A549 (cell line): Measurements from ENCODE around the gene OSGEPL1. TPM values are rescaled to one million over a fixed set of nuclear protein-coding genes. Genes with fewer than 3 reads are reported as not detected.

Experiments used
- ATAC-seq, 2 experiments: fragments of 200-7000 bp in 1 of 2; fragments of >200 bp in 1 of 2; cut with Nextera tagmentation in 1 of 2; cut with Tn5 transposase in 1 of 2; 3 replicates each; pipeline versions ENCODE4 v1.8.0 to v1.9.1; 2018 to 2020; ENCODE audit warnings: mild to moderate bottlenecking in 1 of 2, moderate library complexity in 1 of 2
- CTCF ChIA-PET: fragments of 300-600 bp; sonication (Branson Sonifier 250); formaldehyde crosslinking; extraction: SDS; loops from one replicate; lab custom pipeline; 2021; ENCODE audit warnings: antibody characterized with exemption, inconsistent platforms; lab: Yijun Ruan, JAX
- POLR2A ChIA-PET: fragments of 350-600 bp; formaldehyde crosslinking; extraction: SDS; loops from one replicate; lab custom pipeline; 2021; ENCODE audit warnings: antibody characterized with exemption, inconsistent platforms; lab: Yijun Ruan, JAX
- DNase-seq, 2 experiments: peaks; one replicate each; pipeline versions ENCODE4 v3.0.0 to v3.0.0-alpha.2; 2011 to 2016; ENCODE audit warnings: low read depth in 1 of 2, low spot score in 1 of 2
- FAIRE-seq: peaks from 2 replicates; lab custom pipeline; 2011; peaks lifted over from hg19 to GRCh38; lab: Jason Lieb, UNC
- H3K27ac ChIP-seq, 2 experiments: fragments of >200 bp; sonication (Bioruptor Twin); formaldehyde crosslinking; 3 replicates each; pipeline ENCODE4 v1.5.1; 2016 to 2017
- H3K4me1 ChIP-seq: fragments of >200 bp; sonication (Bioruptor Twin); formaldehyde crosslinking; 3 replicates; pipeline ENCODE4 v1.6.1; 2016
- H3K4me2 ChIP-seq: fragments of >200 bp; sonication (Bioruptor Twin); formaldehyde crosslinking; 3 replicates; pipeline ENCODE4 v1.6.1; 2016
- H3K4me3 ChIP-seq: fragments of >200 bp; sonication (Bioruptor Twin); formaldehyde crosslinking; 3 replicates; pipeline ENCODE4 v1.5.1; 2016
- H3K9me3 ChIP-seq: fragments of >200 bp; sonication (Bioruptor Twin); formaldehyde crosslinking; 3 replicates; pipeline ENCODE4 v1.6.1; 2016
- CBX2 ChIP-seq: fragments of 200-600 bp; sonication (generic); IDR thresholded peaks from 2 replicates; pipeline ENCODE4 v1.6.1; 2016; ENCODE audit warnings: low read depth, mild to moderate bottlenecking, borderline replicate concordance
- CEBPB ChIP-seq, 2 experiments: fragments of >200 bp in 1 of 2; sonication (Bioruptor Twin) in 1 of 2; formaldehyde crosslinking in 1 of 2; IDR thresholded peaks; 2 replicates each; pipeline ENCODE4 v1.6.1; 2012 to 2016
- CHD2 ChIP-seq: fragments of 150-350 bp; IDR thresholded peaks from 2 replicates; pipeline ENCODE4 v1.6.1; 2014; ENCODE audit warnings: low read length; ENCODE audit not compliant: partially characterized antibody
- ESRRA ChIP-seq: fragments of 150-350 bp; IDR thresholded peaks from 2 replicates; pipeline ENCODE4 v1.6.1; 2014; ENCODE audit warnings: mild to moderate bottlenecking, low read length, borderline replicate concordance
- FOSB ChIP-seq: fragments of 250-450 bp; sonication (Bioruptor Pico); IDR thresholded peaks from 2 replicates; pipeline ENCODE4 v1.5.0; 2020; ENCODE audit warnings: mild to moderate bottlenecking, moderate library complexity
- FOXS1 ChIP-seq: fragments of 250-450 bp; sonication (Bioruptor Pico); IDR thresholded peaks from 2 replicates; pipeline ENCODE4 v1.5.0; 2020; ENCODE audit warnings: mild to moderate bottlenecking, moderate library complexity
- GATA3 ChIP-seq: IDR thresholded peaks from 2 replicates; pipeline ENCODE4 v1.6.1; 2012; ENCODE audit warnings: borderline replicate concordance
- HOXB13 ChIP-seq: fragments of 250-450 bp; sonication (Bioruptor Pico); IDR thresholded peaks from 2 replicates; pipeline ENCODE4 v1.5.0; 2020; ENCODE audit warnings: low read depth, mild to moderate bottlenecking, moderate library complexity
- HOXB5 ChIP-seq: fragments of 250-450 bp; sonication (Bioruptor Pico); IDR thresholded peaks from 2 replicates; pipeline ENCODE4 v1.5.0; 2020; ENCODE audit warnings: mild to moderate bottlenecking, moderate library complexity
- JUNB ChIP-seq: fragments of >200 bp; sonication (Bioruptor Twin); formaldehyde crosslinking; IDR thresholded peaks from 2 replicates; pipeline ENCODE4 v1.6.1; 2016
- MAFK ChIP-seq: fragments of 450-650 bp; IDR thresholded peaks from 2 replicates; pipeline ENCODE4 v1.6.1; 2014; ENCODE audit not compliant: partially characterized antibody
- NR3C1 ChIP-seq: fragments of >200 bp; sonication (Bioruptor Twin); formaldehyde crosslinking; IDR thresholded peaks from 3 replicates; pipeline ENCODE4 v1.6.1; 2017
- PHF8 ChIP-seq: fragments of 200-600 bp; sonication (generic); IDR thresholded peaks from 2 replicates; pipeline ENCODE4 v1.6.1; 2016; ENCODE audit warnings: low read depth, mild to moderate bottlenecking, antibody characterized with exemption, moderate library complexity, borderline replicate concordance
- RAD21 ChIP-seq, 2 experiments: fragments of >200 bp in 1 of 2; sonication (Bioruptor Twin) in 1 of 2; formaldehyde crosslinking in 1 of 2; IDR thresholded peaks in 1 of 2; conservative IDR thresholded peaks in 1 of 2; 2 replicates in 1 of 2; 3 replicates in 1 of 2; pipeline ENCODE4 v1.6.1; 2012 to 2018; ENCODE audit warnings: inconsistent platforms in 1 of 2
- RCOR1 ChIP-seq: fragments of 150-350 bp; IDR thresholded peaks from 2 replicates; pipeline ENCODE4 v1.6.1; 2014; ENCODE audit warnings: antibody characterized with exemption, low read length, low read depth
- RFX5 ChIP-seq: fragments of 450-650 bp; IDR thresholded peaks from 2 replicates; pipeline ENCODE4 v1.7.1; 2014; ENCODE audit warnings: antibody characterized with exemption, mild to moderate bottlenecking, moderate library complexity
- RNF2 ChIP-seq: fragments of 200-600 bp; sonication (generic); IDR thresholded peaks from 2 replicates; pipeline ENCODE4 v1.6.1; 2016; ENCODE audit warnings: low read depth, mild to moderate bottlenecking, antibody characterized with exemption, moderate library complexity, borderline replicate concordance
- TFCP2L1 ChIP-seq: fragments of 250-450 bp; sonication (Bioruptor Pico); IDR thresholded peaks from 2 replicates; pipeline ENCODE4 v1.5.0; 2021; ENCODE audit warnings: mild to moderate bottlenecking
- ZFP36 ChIP-seq: fragments of 450-650 bp; IDR thresholded peaks from 2 replicates; pipeline ENCODE4 v1.6.1; 2014; ENCODE audit warnings: borderline replicate concordance; ENCODE audit not compliant: partially characterized antibody
- ZNF302 ChIP-seq: fragments of 250-450 bp; sonication (Bioruptor Pico); IDR thresholded peaks from 2 replicates; pipeline ENCODE4 v1.9.0; 2021; ENCODE audit warnings: inconsistent platforms, mild to moderate bottlenecking, moderate library complexity
- WGBS: methylation state at CpG from one replicate; pipeline ENCODE4 v1.1.6; 2017; ENCODE audit errors: missing lambda C conversion rate; 5-methylcytosine and 5-hydroxymethylcytosine counted together
- polyA plus RNA-seq, 4 experiments: library from polyadenylated mRNA; depleted of rRNA in 3 of 4; stranded (reverse); fragments of >200 nt; fragmentation: RNase III in 1 of 4; extraction: RNeasy Plus Mini Kit Qiagen cat#74134 plus additional on column Dnase treatment in 1 of 4; gene quantifications; 2 replicates in 3 of 4; 3 replicates in 1 of 4; pipeline ENCODE4 v1.2.3, GENCODE V29; 2011 to 2017
- TF ChIP-seq, protein P1 (sequence below): IDR thresholded peaks from 2 replicates; pipeline ENCODE4 v1.6.1; 2012; ENCODE audit warnings: low read depth, borderline replicate concordance
- TF ChIP-seq, protein P2 (sequence below): fragments of >200 bp; sonication (Bioruptor Twin); formaldehyde crosslinking; IDR thresholded peaks from 2 replicates; pipeline ENCODE4 v1.6.1; 2016
- TF ChIP-seq, protein P3 (sequence below): fragments of >200 bp; sonication (Bioruptor Twin); formaldehyde crosslinking; IDR thresholded peaks from 3 replicates; pipeline ENCODE4 v1.6.1; 2016
- TF ChIP-seq, protein P4 (sequence below): fragments of 250-450 bp; sonication (Bioruptor Pico); IDR thresholded peaks from 2 replicates; pipeline ENCODE4 v1.5.0; 2020; ENCODE audit warnings: low read depth, mild to moderate bottlenecking, moderate library complexity
- TF ChIP-seq, protein P5 (sequence below): fragments of 150-350 bp; IDR thresholded peaks from 2 replicates; pipeline ENCODE4 v1.6.1; 2014; ENCODE audit warnings: low read depth, mild to moderate bottlenecking, low read length

OSGEPL1 gene
- polyA plus RNA-seq, 2 of the 4 experiments (the other 2 are of a cell fraction), result 9.0 to 14.4 TPM

DNA sequence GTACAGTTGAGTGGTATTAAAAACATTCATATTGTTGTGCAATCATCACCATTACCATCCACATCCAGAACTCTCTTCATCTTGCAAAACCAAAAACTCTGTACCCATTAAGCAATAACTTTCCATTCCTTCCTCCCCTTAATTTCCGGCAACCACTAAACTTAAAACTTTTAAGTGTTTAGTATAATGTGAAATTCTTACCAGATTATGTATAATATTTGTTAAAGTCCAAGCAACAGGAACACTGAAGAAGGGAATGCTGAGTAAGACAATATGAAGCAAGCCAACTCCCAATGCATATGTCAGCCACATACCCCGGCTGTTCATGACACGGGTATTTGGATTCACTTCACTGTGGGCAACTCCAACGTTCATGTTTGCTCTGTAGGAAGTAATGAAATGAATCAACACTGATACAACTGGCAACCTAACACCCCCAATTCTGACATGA lies 19.7 kb upstream of the OSGEPL1 start (continued):
- TF ChIP-seq MAFK (peak; percentile 70), HOXB5 (no peak), TFCP2L1 (CRISPR knock-in tag) (no peak), RNF2 (no peak), ZNF302 (CRISPR knock-in tag) (no peak)

DNA sequence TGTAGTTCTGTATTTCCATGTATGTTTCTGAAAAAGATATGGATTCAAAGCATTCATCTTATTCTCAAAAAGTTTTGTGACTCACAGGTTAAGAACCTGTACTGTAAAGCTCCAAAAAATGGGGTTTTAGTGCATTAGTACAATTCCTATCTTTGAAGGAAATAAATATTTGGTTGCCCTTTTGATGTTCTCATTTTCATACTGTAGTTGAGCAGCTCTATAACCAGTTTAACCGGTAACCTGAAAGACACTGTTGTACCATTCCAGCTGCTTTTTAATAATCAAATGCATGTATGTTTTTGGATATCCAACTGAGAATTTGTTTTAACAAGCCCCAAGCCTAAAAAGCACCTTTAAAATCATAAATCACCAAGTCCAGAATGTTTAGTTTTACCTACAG lies 9.6 kb upstream of the OSGEPL1 start:
- H3K4me2 ChIP-seq, result no peak overlapping the region
- no peaks in the 10 kb centered on the region for H3K9me3 ChIP-seq
- TF ChIP-seq CEBPB (IDR thresholded peaks at IDR 0.05), result no peak
- TF ChIP-seq, protein P1, sequence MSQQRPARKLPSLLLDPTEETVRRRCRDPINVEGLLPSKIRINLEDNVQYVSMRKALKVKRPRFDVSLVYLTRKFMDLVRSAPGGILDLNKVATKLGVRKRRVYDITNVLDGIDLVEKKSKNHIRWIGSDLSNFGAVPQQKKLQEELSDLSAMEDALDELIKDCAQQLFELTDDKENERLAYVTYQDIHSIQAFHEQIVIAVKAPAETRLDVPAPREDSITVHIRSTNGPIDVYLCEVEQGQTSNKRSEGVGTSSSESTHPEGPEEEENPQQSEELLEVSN, result no peak
- no peak for TF ChIP-seq ZFP36
- no peak for TF ChIP-seq NR3C1
- no peak for TF ChIP-seq ESRRA
- TF ChIP-seq, protein P2, sequence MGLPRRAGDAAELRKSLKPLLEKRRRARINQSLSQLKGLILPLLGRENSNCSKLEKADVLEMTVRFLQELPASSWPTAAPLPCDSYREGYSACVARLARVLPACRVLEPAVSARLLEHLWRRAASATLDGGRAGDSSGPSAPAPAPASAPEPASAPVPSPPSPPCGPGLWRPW, result no peak
- TF ChIP-seq RAD21 (conservative IDR thresholded peaks at IDR 0.05 in 1 of 2, IDR thresholded peaks at IDR 0.05 in 1 of 2), result no peak
- no peak for TF ChIP-seq RFX5
- no peak for TF ChIP-seq GATA3
- no peak for TF ChIP-seq RCOR1
- no peak for TF ChIP-seq HOXB5
- no peak for TF ChIP-seq CHD2
- TF ChIP-seq JUNB, result no peak
- TF ChIP-seq, protein P3, sequence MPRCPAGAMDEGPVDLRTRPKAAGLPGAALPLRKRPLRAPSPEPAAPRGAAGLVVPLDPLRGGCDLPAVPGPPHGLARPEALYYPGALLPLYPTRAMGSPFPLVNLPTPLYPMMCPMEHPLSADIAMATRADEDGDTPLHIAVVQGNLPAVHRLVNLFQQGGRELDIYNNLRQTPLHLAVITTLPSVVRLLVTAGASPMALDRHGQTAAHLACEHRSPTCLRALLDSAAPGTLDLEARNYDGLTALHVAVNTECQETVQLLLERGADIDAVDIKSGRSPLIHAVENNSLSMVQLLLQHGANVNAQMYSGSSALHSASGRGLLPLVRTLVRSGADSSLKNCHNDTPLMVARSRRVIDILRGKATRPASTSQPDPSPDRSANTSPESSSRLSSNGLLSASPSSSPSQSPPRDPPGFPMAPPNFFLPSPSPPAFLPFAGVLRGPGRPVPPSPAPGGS, result no peak
- no peak for TF ChIP-seq FOSB (CRISPR knock-in tag)
- TF ChIP-seq HOXB13, result no peak
- TF ChIP-seq, protein P4, sequence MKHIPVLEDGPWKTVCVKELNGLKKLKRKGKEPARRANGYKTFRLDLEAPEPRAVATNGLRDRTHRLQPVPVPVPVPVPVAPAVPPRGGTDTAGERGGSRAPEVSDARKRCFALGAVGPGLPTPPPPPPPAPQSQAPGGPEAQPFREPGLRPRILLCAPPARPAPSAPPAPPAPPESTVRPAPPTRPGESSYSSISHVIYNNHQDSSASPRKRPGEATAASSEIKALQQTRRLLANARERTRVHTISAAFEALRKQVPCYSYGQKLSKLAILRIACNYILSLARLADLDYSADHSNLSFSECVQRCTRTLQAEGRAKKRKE (CRISPR knock-in tag), result no peak
- DNase-seq, result no peak
- no peak overlapping the region for H3K4me3 ChIP-seq
- ChIA-PET CTCF (interaction anchor here (2.0 to 2.3 kb wide), 2 partner anchors 9 to 22 kb away, joined by 6 to 11 read pairs; partner anchors contain the start of gene OSGEPL1), POLR2A (interaction anchor here (0.6 to 0.8 kb wide), 2 partner anchors 10 to 64 kb away, joined by 3 to 5 read pairs; partner anchors contain the start of gene OSGEPL1)
- FAIRE-seq, result no peak
- H3K4me1 ChIP-seq, result no peaks in the 10 kb centered on the region
- 97% methylated on average over 1 of the region's 1 CpG for WGBS
- H3K27ac ChIP-seq, result no peak overlapping the region
- ATAC-seq, result no peak

DNA sequence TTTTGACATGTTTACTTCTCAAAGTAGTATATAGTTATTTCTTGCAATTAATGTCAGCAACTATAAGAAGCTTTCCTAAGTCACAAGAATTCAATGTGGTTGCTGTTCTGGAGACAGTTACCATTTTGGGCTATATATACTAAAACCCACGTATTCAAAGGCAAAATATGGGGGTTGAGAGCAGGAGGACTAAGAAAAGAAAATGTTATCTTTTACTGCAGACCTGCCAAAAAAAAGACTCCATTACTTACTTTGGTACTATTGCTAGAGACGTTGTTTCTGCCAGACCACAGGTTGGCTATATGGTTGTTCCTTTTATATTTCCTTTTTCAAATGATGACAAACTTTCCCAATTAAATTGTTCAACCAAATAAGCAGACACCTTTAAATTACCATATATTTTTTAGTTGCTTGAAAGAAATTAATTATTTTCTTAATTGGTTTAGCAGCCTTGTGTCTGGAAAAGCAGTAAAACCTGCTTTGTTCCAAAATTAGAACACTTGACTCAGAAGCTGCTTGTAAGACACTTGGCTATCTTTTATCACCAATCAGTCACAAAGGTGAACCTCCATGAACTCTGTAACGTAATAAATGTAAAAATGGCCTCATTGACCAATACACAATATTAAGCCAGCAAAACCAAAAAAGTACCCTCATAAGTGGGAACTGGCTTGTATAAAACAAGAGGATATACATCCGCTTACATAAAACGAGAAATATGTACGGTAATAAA lies 8.2 kb upstream of the OSGEPL1 start:
- 76% methylated on average over 6 of the region's 6 CpGs for WGBS
- FAIRE-seq, result no peak
- Histone ChIP-seq H3K9me3 (no peaks in the 10 kb centered on the region), H3K4me1 (no peaks in the 10 kb centered on the region), H3K4me2 (no peak overlapping the region), H3K27ac (no peak overlapping the region), H3K4me3 (no peak overlapping the region)
- ChIA-PET POLR2A (no interaction called here), CTCF (interaction anchor here (2.0 kb wide), 1 partner anchor 8 kb away, joined by 11 read pairs; the partner anchor contains the start of gene OSGEPL1)
- ATAC-seq, result no peak
- no peak for DNase-seq
- TF ChIP-seq CBX2, result no peak
- TF ChIP-seq, protein P1, result no peak
- TF ChIP-seq ZFP36, result no peak
- no peak for TF ChIP-seq NR3C1
- TF ChIP-seq TFCP2L1 (CRISPR knock-in tag), result no peak
- TF ChIP-seq PHF8, result no peak
- no peak for TF ChIP-seq HOXB13
- TF ChIP-seq, protein P4 (CRISPR knock-in tag), result no peak
- no peak for TF ChIP-seq FOXS1 (CRISPR knock-in tag)
- TF ChIP-seq, protein P5, sequence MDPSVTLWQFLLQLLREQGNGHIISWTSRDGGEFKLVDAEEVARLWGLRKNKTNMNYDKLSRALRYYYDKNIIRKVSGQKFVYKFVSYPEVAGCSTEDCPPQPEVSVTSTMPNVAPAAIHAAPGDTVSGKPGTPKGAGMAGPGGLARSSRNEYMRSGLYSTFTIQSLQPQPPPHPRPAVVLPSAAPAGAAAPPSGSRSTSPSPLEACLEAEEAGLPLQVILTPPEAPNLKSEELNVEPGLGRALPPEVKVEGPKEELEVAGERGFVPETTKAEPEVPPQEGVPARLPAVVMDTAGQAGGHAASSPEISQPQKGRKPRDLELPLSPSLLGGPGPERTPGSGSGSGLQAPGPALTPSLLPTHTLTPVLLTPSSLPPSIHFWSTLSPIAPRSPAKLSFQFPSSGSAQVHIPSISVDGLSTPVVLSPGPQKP, result no peak
